ENCODE measurements around the gene XYLT1. TPM values are rescaled to one million over a fixed set of nuclear protein-coding genes. Genes with fewer than 3 reads are reported as not detected.

XYLT1 gene
- polyA plus RNA-seq, 1 donor (not counting 4 experiments of a cell fraction or from before 2014, with no cell fraction given) = 4.4 TPM

GRCh38 chr16:17259751-17260270 is 210.9 kb downstream of the XYLT1 start:
- FAIRE-seq (no peak), DNase-seq (ENCODE audit: low read depth, low spot score) (no peak)
- Histone ChIP-seq H3K4me2 (ENCODE audit: control insufficient read depth, extremely low read depth, insufficient read depth, low read depth, low read length) (no peak overlapping the region), H2AFZ (ENCODE audit: control insufficient read depth, low read length) (no peak overlapping the region), H3K27ac (ENCODE audit: control insufficient read depth, insufficient read depth, low read length) (no peak overlapping the region), H3K9me1 (ENCODE audit: control insufficient read depth, extremely low read depth, insufficient read depth, low read length) (no peaks in the 10 kb centered on the region), H3K4me3 (ENCODE audit: control insufficient read depth in 2 of 3, extremely low read depth in 1 of 3, insufficient read depth in 2 of 3, low read depth in 1 of 3, low read length in 3 of 3) (no peak overlapping the region), H3K9ac (ENCODE audit: control insufficient read depth, extremely low read depth, insufficient read depth, low read length) (no peak overlapping the region), H3K27me3 (ENCODE audit: control insufficient read depth, extremely low read depth, insufficient read depth, low read length) (no peaks in the 10 kb centered on the region), H3K36me3 (ENCODE audit: control insufficient read depth in 2 of 2, extremely low read depth in 1 of 2, insufficient read depth in 2 of 2, low read length in 2 of 2) (peaks cover 0 to 2% of the 10 kb centered on the region in 2 experiments), H3K4me1 (ENCODE audit: control insufficient read depth, extremely low read depth, insufficient read depth, low read length) (no peaks in the 10 kb centered on the region), H4K20me1 (ENCODE audit: control insufficient read depth, extremely low read depth, insufficient read depth, low read length) (no peaks in the 10 kb centered on the region), H3K79me2 (ENCODE audit: control insufficient read depth, insufficient read depth, low read length) (no peaks in the 10 kb centered on the region), H3K9me3 (ENCODE audit: control insufficient read depth, low read depth, low read length) (no peaks in the 10 kb centered on the region)
- dilution Hi-C loops (cut with MboI; ENCODE audit: extremely low pct_ligation_motif_present, low sequenced_read_pairs) = no loop called here
- no peak for TF ChIP-seq EZH2 (IDR thresholded peaks at IDR 0.05; ENCODE audit: low read length)
- TF ChIP-seq CTCF (optimal IDR thresholded peaks at IDR 0.05 in 1 of 3, IDR thresholded peaks at IDR 0.05 in 1 of 3, conservative IDR thresholded peaks at IDR 0.05 in 1 of 3; ENCODE audit: extremely low read depth in 1 of 3, insufficient read depth in 2 of 3, low read length in 3 of 3) = no peak

GRCh38 chr16:17258848-17259713 is 211.7 kb downstream of the XYLT1 start:
- H2AFZ ChIP-seq (ENCODE audit: control insufficient read depth, low read length) = no peak overlapping the region
- H3K4me2 ChIP-seq (ENCODE audit: control insufficient read depth, extremely low read depth, insufficient read depth, low read depth, low read length) = no peak overlapping the region
- TF ChIP-seq EZH2 (IDR thresholded peaks at IDR 0.05; ENCODE audit: low read length) (no peak), CTCF (optimal IDR thresholded peaks at IDR 0.05 in 1 of 3, IDR thresholded peaks at IDR 0.05 in 1 of 3, conservative IDR thresholded peaks at IDR 0.05 in 1 of 3; ENCODE audit: extremely low read depth in 1 of 3, insufficient read depth in 2 of 3, low read length in 3 of 3) (no peak)
- dilution Hi-C loops (cut with MboI; ENCODE audit: extremely low pct_ligation_motif_present, low sequenced_read_pairs) = no loop called here
- H3K4me3 ChIP-seq (ENCODE audit: control insufficient read depth in 2 of 3, extremely low read depth in 1 of 3, insufficient read depth in 2 of 3, low read depth in 1 of 3, low read length in 3 of 3) = no peak overlapping the region
- no peaks in the 10 kb centered on the region for H3K9me1 ChIP-seq (ENCODE audit: control insufficient read depth, extremely low read depth, insufficient read depth, low read length)
- H3K36me3 ChIP-seq (ENCODE audit: control insufficient read depth in 2 of 2, extremely low read depth in 1 of 2, insufficient read depth in 2 of 2, low read length in 2 of 2) = peaks cover 0 to 2% of the 10 kb centered on the region in 2 experiments
- no peaks in the 10 kb centered on the region for H3K4me1 ChIP-seq (ENCODE audit: control insufficient read depth, extremely low read depth, insufficient read depth, low read length)
- H3K9me3 ChIP-seq (ENCODE audit: control insufficient read depth, low read depth, low read length) = no peaks in the 10 kb centered on the region
- no peaks in the 10 kb centered on the region for H4K20me1 ChIP-seq (ENCODE audit: control insufficient read depth, extremely low read depth, insufficient read depth, low read length)
- H3K9ac ChIP-seq (ENCODE audit: control insufficient read depth, extremely low read depth, insufficient read depth, low read length) = no peak overlapping the region
- FAIRE-seq = no peak
- no peak for DNase-seq (ENCODE audit: low read depth, low spot score)
- no peak overlapping the region for H3K27ac ChIP-seq (ENCODE audit: control insufficient read depth, insufficient read depth, low read length)
- no peaks in the 10 kb centered on the region for H3K27me3 ChIP-seq (ENCODE audit: control insufficient read depth, extremely low read depth, insufficient read depth, low read length)
- no peaks in the 10 kb centered on the region for H3K79me2 ChIP-seq (ENCODE audit: control insufficient read depth, insufficient read depth, low read length)
